Thoracic aorta (tissue), 2 donors: ENCODE results near the gene AP2M1. TPM values are rescaled to one million over a fixed set of nuclear protein-coding genes. Genes with fewer than 3 reads are reported as not detected.

Experiments used
- ATAC-seq: fragments of 150-250 bp; one replicate; pipeline ENCODE4 v1.8.0; 2017; ENCODE audit warnings: low read depth; ENCODE audit not compliant: insufficient number of reproducible peaks, low FRiP score
- DNase-seq: peaks from one replicate; pipeline ENCODE4 v3.0.0-alpha.2; 2020; ENCODE audit warnings: low spot score
- H3K27ac ChIP-seq, 2 donors: fragments of 200-600 bp; sonication (generic); 1 replicate in 1 of 2; 2 replicates in 1 of 2; pipeline ENCODE4 v1.5.1; 2016; ENCODE audit warnings: mild to moderate bottlenecking in 2 of 2, moderate library complexity in 2 of 2
- H3K27me3 ChIP-seq: fragments of 200-600 bp; sonication (generic); replicated peaks from 2 replicates; pipeline ENCODE4 v1.6.0; 2016; ENCODE audit warnings: mild to moderate bottlenecking; ENCODE audit not compliant: insufficient read depth
- H3K36me3 ChIP-seq: fragments of 200-600 bp; sonication (generic); one replicate; pipeline ENCODE4 v1.5.1; 2016
- H3K4me1 ChIP-seq, 2 donors: fragments of 200-600 bp; sonication (generic); 1 replicate in 1 of 2; 2 replicates in 1 of 2; pipeline versions ENCODE4 v1.5.1 to v1.6.0; 2016; ENCODE audit warnings: low read depth in 2 of 2, mild to moderate bottlenecking in 1 of 2; ENCODE audit not compliant: control insufficient read depth in 1 of 2
- H3K4me3 ChIP-seq: fragments of 200-600 bp; sonication (generic); 2 replicates; pipeline ENCODE4 v1.5.1; 2016; ENCODE audit warnings: mild to moderate bottlenecking
- H3K9me3 ChIP-seq: fragments of 200-600 bp; sonication (generic); 2 replicates; pipeline ENCODE4 v1.5.1; 2016
- CTCF ChIP-seq: fragments of 200-600 bp; sonication (generic); IDR thresholded peaks from one replicate; pipeline ENCODE4 v1.5.1; 2019; ENCODE audit warnings: antibody characterized with exemption
- total RNA-seq, 2 donors: library from RNA; depleted of rRNA; stranded (reverse); fragments of >200 nt; gene quantifications; one replicate each; pipeline versions ENCODE4 v1.1.0 to v1.2.3, GENCODE V29; 2016

AP2M1 gene
- total RNA-seq, 2 donors from 2014 or later: 194 to 203 TPM

- ATAC-seq (no peak), DNase-seq (no peak)
- peaks cover 51% of the 10 kb centered on the region for H3K36me3 ChIP-seq
- H3K9me3 ChIP-seq: no peaks in the 10 kb centered on the region
- H3K4me1 ChIP-seq: peaks cover 24 to 30% of the 10 kb centered on the region in 2 donors
- peak overlapping the region; percentile 98 for H3K4me3 ChIP-seq
- no peak for TF ChIP-seq CTCF
- H3K27me3 ChIP-seq: no peaks in the 10 kb centered on the region
- H3K27ac ChIP-seq: peak overlapping the region; percentile 74 to 92
Observed at GRCh38 chr3:184175981-184176376, 1.3 kb downstream of the AP2M1 start.

DNA sequence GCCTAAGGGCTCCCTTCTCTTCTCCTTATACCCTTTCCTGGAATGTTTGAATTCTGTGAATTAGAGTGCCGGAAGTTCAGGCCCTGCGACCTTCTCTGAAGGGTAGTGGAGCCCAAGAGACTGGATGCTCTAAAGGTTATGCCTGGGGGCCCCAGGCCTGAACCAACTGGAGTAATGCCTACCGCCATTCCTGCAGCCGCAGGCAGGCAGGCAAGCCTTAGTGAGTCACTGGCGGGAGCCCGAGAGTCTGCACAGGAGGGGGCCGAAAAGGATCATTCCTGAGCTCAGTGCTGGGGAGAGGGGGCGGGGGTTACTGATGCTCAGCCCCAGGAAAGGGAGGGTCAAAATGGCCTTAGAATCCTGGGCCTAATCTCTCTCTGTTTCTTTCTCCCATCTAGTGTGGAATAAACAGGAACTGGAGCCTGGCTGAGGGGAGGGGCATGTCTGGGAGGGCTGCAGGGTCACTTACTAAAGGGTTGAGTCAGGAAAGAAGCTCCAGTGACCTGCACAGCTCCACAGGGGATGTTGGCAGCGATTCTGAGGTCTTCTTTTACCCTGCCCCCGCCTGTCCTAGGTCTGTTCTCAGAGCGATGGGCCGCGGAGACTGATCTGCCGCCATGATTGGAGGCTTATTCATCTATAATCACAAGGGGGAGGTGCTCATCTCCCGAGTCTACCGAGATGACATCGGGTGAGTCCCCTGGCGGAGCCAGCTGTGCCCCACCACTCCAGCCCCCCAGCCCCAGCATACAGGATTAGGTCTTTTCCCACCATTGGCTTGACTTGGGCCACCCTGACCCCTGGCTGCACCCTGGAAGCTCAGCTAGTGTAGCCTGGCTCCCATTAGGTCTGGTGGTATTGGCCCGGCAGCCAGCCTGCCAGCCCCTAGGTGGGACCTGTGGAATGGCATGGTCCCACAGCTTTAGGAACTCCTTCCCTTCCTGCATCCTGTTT is 2.0 kb downstream of the AP2M1 start:
- Histone ChIP-seq H3K4me1 (peaks cover 24 to 30% of the 10 kb centered on the region in 2 donors), H3K4me3 (peak overlapping the region; percentile 98), H3K36me3 (peaks cover 51% of the 10 kb centered on the region), H3K9me3 (no peaks in the 10 kb centered on the region), H3K27ac (peak overlapping the region; percentile 74 to 92), H3K27me3 (no peaks in the 10 kb centered on the region)
- ATAC-seq (peak; percentile 26), DNase-seq (peak; percentile 57)
- no peak for TF ChIP-seq CTCF

- H3K4me1 ChIP-seq: peaks cover 24 to 30% of the 10 kb centered on the region in 2 donors
- TF ChIP-seq CTCF: no peak
- H3K36me3 ChIP-seq: peaks cover 52% of the 10 kb centered on the region
- H3K27ac ChIP-seq: peak overlapping the region; percentile 74 to 92
- H3K9me3 ChIP-seq: no peaks in the 10 kb centered on the region
- peak overlapping the region; percentile 98 for H3K4me3 ChIP-seq
- DNase-seq (no peak), ATAC-seq (no peak)
- no peaks in the 10 kb centered on the region for H3K27me3 ChIP-seq
Observed at GRCh38 chr3:184177331-184177731, 2.7 kb downstream of the AP2M1 start.

- ATAC-seq (no peak), DNase-seq (no peak)
- Histone ChIP-seq H3K27ac (peak overlapping the region in 1 of 2 donors; percentile 92), H3K4me3 (peak overlapping the region; percentile 98), H3K27me3 (no peaks in the 10 kb centered on the region), H3K4me1 (peaks cover 24 to 30% of the 10 kb centered on the region in 2 donors), H3K9me3 (no peaks in the 10 kb centered on the region), H3K36me3 (peaks cover 57% of the 10 kb centered on the region)
- TF ChIP-seq CTCF: no peak
Observed at GRCh38 chr3:184177767-184178306, 3.2 kb downstream of the AP2M1 start.

DNA sequence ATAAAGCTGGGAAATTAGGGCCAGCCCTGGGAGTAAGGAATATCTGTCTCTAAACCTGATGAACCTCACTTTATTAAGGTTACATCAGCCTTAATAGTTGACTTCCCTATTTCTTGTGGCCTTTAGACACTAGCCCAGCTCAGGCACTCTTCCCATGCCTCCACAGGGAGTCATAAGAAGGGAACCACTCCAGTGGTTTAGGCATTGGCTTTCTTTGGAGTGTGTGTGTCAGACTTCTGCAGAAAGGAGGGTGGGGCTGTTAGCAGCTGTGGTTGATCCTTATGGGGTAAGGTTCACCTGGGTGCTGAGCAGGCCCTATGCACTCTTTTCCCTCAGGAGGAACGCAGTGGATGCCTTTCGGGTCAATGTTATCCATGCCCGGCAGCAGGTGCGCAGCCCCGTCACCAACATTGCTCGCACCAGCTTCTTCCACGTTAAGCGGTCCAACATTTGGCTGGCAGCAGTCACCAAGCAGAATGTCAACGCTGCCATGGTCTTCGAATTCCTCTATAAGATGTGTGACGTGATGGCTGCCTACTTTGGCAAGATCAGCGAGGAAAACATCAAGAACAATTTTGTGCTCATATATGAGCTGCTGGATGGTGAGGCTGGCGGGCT is 4.0 kb downstream of the AP2M1 start:
- no peak overlapping the region for H3K4me3 ChIP-seq
- H3K27me3 ChIP-seq: no peaks in the 10 kb centered on the region
- no peak overlapping the region for H3K27ac ChIP-seq
- H3K9me3 ChIP-seq: no peaks in the 10 kb centered on the region
- H3K4me1 ChIP-seq: peaks cover 24 to 30% of the 10 kb centered on the region in 2 donors
- DNase-seq: no peak
- TF ChIP-seq CTCF: no peak
- H3K36me3 ChIP-seq: peaks cover 65% of the 10 kb centered on the region
- ATAC-seq: no peak
